HCT116 (cell line): Measurements from ENCODE around the gene SIRT3. TPM values are rescaled to one million over a fixed set of nuclear protein-coding genes. Genes with fewer than 3 reads are reported as not detected.

Experiments used
- ATAC-seq: fragments of 200-7000 bp; cut with Tn5 transposase; 2 replicates; pipeline ENCODE4 v1.9.1; 2020; ENCODE audit warnings: mild to moderate bottlenecking, moderate library complexity
- BruUV-seq: library from RNA; stranded (reverse); fragments of 400-500 nt; replicated peaks from 2 replicates; lab custom pipeline; 2021; lab: Mats Ljungman, UMichigan
- CTCF ChIA-PET: fragments of 300-600 bp; sonication (Branson Sonifier 250); formaldehyde crosslinking; loops from one replicate; lab custom pipeline; 2021; ENCODE audit warnings: antibody characterized with exemption; lab: Charles Lee
- POLR2A ChIA-PET: fragments of 300-600, 350-600 bp; sonication (Branson Sonifier 250); formaldehyde crosslinking; loops from one replicate; lab custom pipeline; 2021; ENCODE audit warnings: antibody characterized with exemption; lab: Charles Lee
- RAD21 ChIA-PET, 2 experiments: fragments of 300-600 bp; sonication (Branson Sonifier 250); formaldehyde crosslinking; loops; one replicate each; lab custom pipeline; 2023; ENCODE audit warnings: low total read pairs in 2 of 2; ENCODE audit not compliant: uncharacterized antibody in 2 of 2, unreplicated experiment in 2 of 2, low non-redundant PET in 1 of 2; lab: Charles Lee
- DNase-seq: peaks from one replicate; pipeline ENCODE4 v3.0.0-alpha.2; 2010; ENCODE audit warnings: low read depth, low spot score
- H2AFZ ChIP-seq: fragments of 200-600 bp; shearing (Covaris generic), sonication (generic); 2 replicates; pipeline ENCODE4 v1.6.1; 2017; ENCODE audit warnings: low read depth, mixed run types, mixed read lengths, antibody characterized with exemption, low read length; ENCODE audit not compliant: poor library complexity, severe bottlenecking
- H3K27ac ChIP-seq: 2 replicates; pipeline ENCODE4 v1.5.1; 2012; ENCODE audit warnings: low read depth, low read length
- H3K27me3 ChIP-seq: fragments of 200-600 bp; sonication (generic); 2 replicates; pipeline ENCODE4 v1.6.1; 2016; ENCODE audit warnings: mixed run types, low read length, mixed read lengths; ENCODE audit not compliant: insufficient read depth
- H3K36me3 ChIP-seq, 2 experiments: fragments of 200-500 bp in 1 of 2; fragments of 200-600 bp in 1 of 2; sonication (Bioruptor generic) in 1 of 2; sonication (generic) in 1 of 2; 2 replicates each; pipeline versions ENCODE4 v1.5.1 to v1.6.1; 2014 to 2016; ENCODE audit warnings: low read length in 2 of 2, inconsistent platforms in 1 of 2, mixed read lengths in 1 of 2, mixed run types in 1 of 2; ENCODE audit not compliant: insufficient read depth in 2 of 2, control insufficient read depth in 1 of 2
- H3K4me1 ChIP-seq, 2 experiments: fragments of 200-600 bp in 1 of 2; sonication (generic) in 1 of 2; 2 replicates each; pipeline versions ENCODE4 v1.5.1 to v1.6.1; 2012 to 2017; ENCODE audit warnings: low read length in 2 of 2, inconsistent platforms in 1 of 2, mild to moderate bottlenecking in 1 of 2, mixed read lengths in 1 of 2, mixed run types in 1 of 2, moderate library complexity in 1 of 2; ENCODE audit not compliant: insufficient read depth in 2 of 2, control insufficient read depth in 1 of 2
- H3K4me2 ChIP-seq: fragments of 200-600 bp; sonication (generic); 2 replicates; pipeline ENCODE4 v1.6.1; 2017; ENCODE audit warnings: mixed run types, low read length, mixed read lengths
- H3K4me3 ChIP-seq, 2 experiments: fragments of 200-600 bp in 1 of 2; sonication (generic) in 1 of 2; replicated peaks in 1 of 2; 2 replicates each; pipeline ENCODE4 v1.5.1; 2011 to 2016; ENCODE audit warnings: low read length in 2 of 2, control low read depth in 1 of 2, low read depth in 1 of 2, mild to moderate bottlenecking in 1 of 2, mixed read lengths in 1 of 2, mixed run types in 1 of 2
- H3K79me2 ChIP-seq: fragments of 200-600 bp; sonication (generic); 2 replicates; pipeline ENCODE4 v1.6.1; 2017; ENCODE audit warnings: mild to moderate bottlenecking, mixed run types, low read length, moderate library complexity, mixed read lengths; ENCODE audit not compliant: insufficient read depth
- H3K9ac ChIP-seq: fragments of 200-600 bp; sonication (generic); 2 replicates; pipeline ENCODE4 v1.6.1; 2016; ENCODE audit warnings: low read length, mixed read lengths
- H3K9me2 ChIP-seq: fragments of 200-600 bp; sonication (generic), shearing (Covaris generic); 2 replicates; pipeline ENCODE4 v1.6.1; 2017; ENCODE audit warnings: mixed run types, mild to moderate bottlenecking, moderate library complexity; ENCODE audit not compliant: insufficient read depth
- H3K9me3 ChIP-seq, 2 experiments: fragments of 200-500 bp in 1 of 2; fragments of 200-600 bp in 1 of 2; sonication (Bioruptor generic) in 1 of 2; sonication (generic) in 1 of 2; 2 replicates each; pipeline ENCODE4 v1.6.1; 2014 to 2017; ENCODE audit warnings: low read length in 2 of 2, mixed read lengths in 2 of 2, inconsistent platforms in 1 of 2, low read depth in 1 of 2, mild to moderate bottlenecking in 1 of 2, mixed run types in 1 of 2, moderate library complexity in 1 of 2; ENCODE audit not compliant: control insufficient read depth in 1 of 2, insufficient read depth in 1 of 2
- H4K20me1 ChIP-seq: fragments of 200-600 bp; sonication (generic), shearing (Covaris generic); 2 replicates; pipeline ENCODE4 v1.6.1; 2017; ENCODE audit warnings: mixed run types, mild to moderate bottlenecking, moderate library complexity; ENCODE audit not compliant: insufficient read depth
- ATF3 ChIP-seq: IDR thresholded peaks from 2 replicates; pipeline ENCODE4 v1.6.1; 2012
- CBX3 ChIP-seq: IDR thresholded peaks from 2 replicates; pipeline ENCODE4 v1.6.1; 2012; ENCODE audit warnings: low read depth
- CEBPB ChIP-seq: IDR thresholded peaks from 2 replicates; pipeline ENCODE4 v1.6.1; 2012; ENCODE audit warnings: low read depth
- EZH2 ChIP-seq: fragments of 200-600 bp; sonication (generic); IDR thresholded peaks from 2 replicates; pipeline ENCODE4 v1.6.1; 2017; ENCODE audit warnings: antibody characterized with exemption, mixed run types
- EZH2phosphoT487 ChIP-seq: fragments of 200-600 bp; IDR thresholded peaks from 2 replicates; pipeline ENCODE4 v1.6.1; 2018; ENCODE audit warnings: antibody characterized with exemption, borderline replicate concordance
- FOSL1 ChIP-seq: IDR thresholded peaks from 2 replicates; pipeline ENCODE4 v1.6.1; 2012; ENCODE audit warnings: low read depth
- MAX ChIP-seq: IDR thresholded peaks from 2 replicates; pipeline ENCODE4 v1.6.1; 2012
- POLR2A ChIP-seq: IDR thresholded peaks from 2 replicates; pipeline ENCODE4 v1.7.0; 2011; ENCODE audit warnings: borderline replicate concordance; ENCODE audit not compliant: insufficient read depth, insufficient read length; ENCODE audit errors: extremely low read depth
- RAD21 ChIP-seq: IDR thresholded peaks from 2 replicates; pipeline ENCODE4 v1.6.1; 2012; ENCODE audit warnings: low read depth, mild to moderate bottlenecking
- SIN3A ChIP-seq: IDR thresholded peaks from 2 replicates; pipeline ENCODE4 v1.6.1; 2012; ENCODE audit warnings: low read depth
- SRF ChIP-seq: IDR thresholded peaks from 2 replicates; pipeline ENCODE4 v1.6.1; 2012; ENCODE audit warnings: low read depth
- YY1 ChIP-seq: IDR thresholded peaks from 2 replicates; pipeline ENCODE4 v1.6.1; 2011; ENCODE audit warnings: low read length, low read depth, moderate library complexity, mild to moderate bottlenecking; ENCODE audit not compliant: insufficient replicate concordance; ENCODE audit errors: extremely low read depth
- intact Hi-C: fragments of 100-400 bp; cut with micrococcal nuclease; formaldehyde crosslinking; loops from 2 replicates; pipeline ENCODE4 v1.10.0; 2022
- total RNA-seq: library from RNA; stranded (reverse); gene quantifications from one replicate; pipeline ENCODE4 v1.2.1, GENCODE V29; 2021; ENCODE audit not compliant: unreplicated experiment

SIRT3 gene
- total RNA-seq, 1 experiment from 2014 or later = 17.9 TPM

- CTCF ChIA-PET = no interaction called here
- no TSS peak for BruUV-seq
- no peak overlapping the region for H3K27ac ChIP-seq
- ATAC-seq = no peak
- no peak overlapping the region for H2AFZ ChIP-seq
- RAD21 ChIA-PET = no interaction called here
- no peak overlapping the region for H3K4me3 ChIP-seq
- H3K9me3 ChIP-seq = no peaks in the 10 kb centered on the region
- no peak for DNase-seq
- no peaks in the 10 kb centered on the region for H3K9me2 ChIP-seq
- intact Hi-C loops = no loop called here
- no peak overlapping the region for H3K4me2 ChIP-seq
- H3K9ac ChIP-seq = no peak overlapping the region
- no peaks in the 10 kb centered on the region for H4K20me1 ChIP-seq
- H3K4me1 ChIP-seq = peaks cover 8 to 12% of the 10 kb centered on the region in 2 experiments
- no peaks in the 10 kb centered on the region for H3K27me3 ChIP-seq
- TF ChIP-seq MAX = no peak
- TF ChIP-seq SRF = no peak
- no peak for TF ChIP-seq YY1
- TF ChIP-seq POLR2A = no peak
- no peak for TF ChIP-seq ATF3
- TF ChIP-seq EZH2phosphoT487 = no peak
- TF ChIP-seq RAD21 = no peak
- no peak for TF ChIP-seq FOSL1
- TF ChIP-seq CBX3 = no peak
- TF ChIP-seq EZH2 = no peak
- TF ChIP-seq CEBPB = no peak
- no peak for TF ChIP-seq SIN3A
- TF ChIP-seq, all 23 proteins: peak for 0
- POLR2A ChIA-PET = no interaction called here
- no peaks in the 10 kb centered on the region for H3K36me3 ChIP-seq
- no peaks in the 10 kb centered on the region for H3K79me2 ChIP-seq
Observed at GRCh38 chr11:270451-271318, 34.5 kb upstream of the SIRT3 start.
